CD4-positive, alpha-beta T cell treated with Interleukin-12 subunit alpha and Interleukin-12 subunit beta, for 1 hour (primary cell): Measurements from ENCODE around the gene SAMD4B.
A peak's percentile ranks its signal among the peaks of the same experiment; 100 is the strongest.
"Not testable (repeated sequence)": the region's sequence is repeated elsewhere in the genome, so short reads cannot be mapped to it uniquely, and the experiment has no call there.

Experiments
- DNase-seq: peaks from one replicate; pipeline ENCODE4 v3.0.0-alpha.2; 2020

SAMD4B gene

GRCh38 chr19:39314016-39314728, 28.0 kb upstream of the SAMD4B start:
- no peak for DNase-seq

- DNase-seq: no peak
Measured at GRCh38 chr19:39315933-39316332, 26.3 kb upstream of the SAMD4B start.

- no peak for DNase-seq
Measured at GRCh38 chr19:39316627-39317321, 25.4 kb upstream of the SAMD4B start.

GRCh38 chr19:39317476-39317875, 24.7 kb upstream of the SAMD4B start:
- no peak for DNase-seq

- no peak for DNase-seq
Measured at GRCh38 chr19:39318071-39318470, 24.1 kb upstream of the SAMD4B start.

- DNase-seq: no peak
Measured at GRCh38 chr19:39318690-39319089, 23.5 kb upstream of the SAMD4B start.

GRCh38 chr19:39319098-39319891, 22.9 kb upstream of the SAMD4B start:
- DNase-seq: no peak

- no peak for DNase-seq
Measured at GRCh38 chr19:39319892-39320248, 22.4 kb upstream of the SAMD4B start.

GRCh38 chr19:39321117-39321831, 20.9 kb upstream of the SAMD4B start:
- DNase-seq: no peak

GRCh38 chr19:39321832-39322176, 20.4 kb upstream of the SAMD4B start:
- DNase-seq: no peak

GRCh38 chr19:39324242-39324842, 17.9 kb upstream of the SAMD4B start:
- DNase-seq: no peak

- DNase-seq: no peak
Measured at GRCh38 chr19:39325778-39326665, 16.2 kb upstream of the SAMD4B start.

- DNase-seq: no peak
Measured at GRCh38 chr19:39327363-39328045, 14.7 kb upstream of the SAMD4B start.

GRCh38 chr19:39328046-39328705, 14.0 kb upstream of the SAMD4B start:
- DNase-seq: peak; percentile 81

GRCh38 chr19:39329948-39330347, 12.3 kb upstream of the SAMD4B start:
- DNase-seq: no peak

- no peak for DNase-seq
Measured at GRCh38 chr19:39332293-39332692, 9.9 kb upstream of the SAMD4B start.

- DNase-seq: not testable (repeated sequence)
Measured at GRCh38 chr19:39332738-39333137, 9.5 kb upstream of the SAMD4B start.

GRCh38 chr19:39333507-39333906, 8.7 kb upstream of the SAMD4B start:
- DNase-seq: no peak

- no peak for DNase-seq
Measured at GRCh38 chr19:39334444-39334976, 7.7 kb upstream of the SAMD4B start.

GRCh38 chr19:39335168-39335548, 7.1 kb upstream of the SAMD4B start:
- DNase-seq: peak; percentile 46
